Umbilical cord (tissue), 2 donors: Measurements from ENCODE around the gene C16orf87. TPM values are rescaled to one million over a fixed set of nuclear protein-coding genes. Genes with fewer than 3 reads are reported as not detected.

ENCODE experiments used
- DNase-seq: peaks from one replicate; pipeline ENCODE4 v3.0.0-alpha.2; 2015; ENCODE audit warnings: low spot score
- total RNA-seq: library from RNA; depleted of rRNA; stranded (reverse); fragments of >200 nt; gene quantifications from one replicate; pipeline ENCODE4 v1.2.3, GENCODE V29; 2014; ENCODE audit warnings: low replicate concordance; ENCODE audit not compliant: insufficient read depth

Gene C16orf87
- total RNA-seq, 1 donor from 2014 or later: 21.9 TPM

- peak; percentile 80 for DNase-seq
Observed at GRCh38 chr16:46757339-46758050, 73.5 kb downstream of the C16orf87 start.

GRCh38 chr16:46756772-46757171 lies 74.2 kb downstream of the C16orf87 start:
- DNase-seq: peak; percentile 11

- DNase-seq: no peak
Observed at GRCh38 chr16:46753015-46753414, 78.0 kb downstream of the C16orf87 start.

GRCh38 chr16:46751381-46751780 lies 79.6 kb downstream of the C16orf87 start:
- DNase-seq: no peak

GRCh38 chr16:46748775-46749705 lies 81.9 kb downstream of the C16orf87 start:
- no peak for DNase-seq

- DNase-seq: peak; percentile 43
Observed at GRCh38 chr16:46747777-46748651, 83.0 kb downstream of the C16orf87 start, which contains the start of gene MYLK3. MYLK3 (minus strand) TSS chr16:46748344; CDS start chr16:46748193, 151 bp downstream.

- DNase-seq: no peak
Observed at GRCh38 chr16:46746821-46747776, 83.9 kb downstream of the C16orf87 start.

Other genes starting within 250 kb of the C16orf87 start
- gene SHCBP1, start 209.8 kb downstream of the C16orf87 start, total RNA-seq: 35.6 TPM
- gene VPS35, start 142.0 kb downstream of the C16orf87 start, total RNA-seq: 53.9 TPM
- gene ORC6, start 141.5 kb downstream of the C16orf87 start, total RNA-seq: 11.1 TPM
- gene MYLK3, start 82.8 kb downstream of the C16orf87 start, total RNA-seq: 1.4 TPM
- 9.6 TPM for gene GPT2, start 53.2 kb upstream of the C16orf87 start, total RNA-seq
- 49.8 TPM for gene DNAJA2, start 142.5 kb upstream of the C16orf87 start, total RNA-seq